Measurements from ENCODE around the gene ALDOC. TPM values are rescaled to one million over a fixed set of nuclear protein-coding genes. Genes with fewer than 3 reads are reported as not detected.

Gene ALDOC
- total and polyA plus RNA-seq, 2 of the 13 experiments (the other 11 are each of a cell fraction or from before 2014, with no cell fraction given), result 15.4 to 60.9 TPM

- Histone ChIP-seq H3K4me1 (ENCODE audit: insufficient read depth, low read length) (peaks cover 16% of the 10 kb centered on the region), H4K20me1 (ENCODE audit: insufficient read depth, low read length) (no peaks in the 10 kb centered on the region), H3K79me2 (ENCODE audit: insufficient read depth, low read length) (no peaks in the 10 kb centered on the region), H3K4me2 (ENCODE audit: low read depth, low read length) (no peak overlapping the region), H3K9ac (ENCODE audit: insufficient read depth, low read depth, low read length) (no peak overlapping the region), H3K4me3 (replicated peaks in 1 of 3; ENCODE audit: insufficient read depth in 1 of 3, low read depth in 2 of 3, low read length in 3 of 3) (no peak overlapping the region), H3K36me3 (replicated peaks in 1 of 2; ENCODE audit: control insufficient read depth in 1 of 2, insufficient read depth in 2 of 2, low read length in 2 of 2) (no peaks in the 10 kb centered on the region), H3K27ac (ENCODE audit: extremely low read length, insufficient read depth, low read length) (no peak overlapping the region), H3K27me3 (ENCODE audit: control insufficient read depth in 1 of 2, insufficient read depth in 2 of 2, low read length in 2 of 2) (peaks cover 9 to 35% of the 10 kb centered on the region in 2 experiments; a peak in 4 of 5 replicates), H2AFZ (ENCODE audit: low read length) (no peak overlapping the region), H3K9me3 (ENCODE audit: low read length) (no peaks in the 10 kb centered on the region)
- POLR2A ChIA-PET, result no interaction called here
- in situ Hi-C loops (cut with HindIII; ENCODE audit: extremely low pct_ligation_motif_present, low pct_unique_long_range_greater_than_20kb), result loop anchor here (5.0 kb wide), 1 partner anchor 34 kb away; no protein-coding TSS in a partner anchor
- intact Hi-C loops (cut with micrococcal nuclease; ENCODE audit: unreplicated experiment), result no loop called here
- no peak for TF ChIP-seq ATF7 (IDR thresholded peaks at IDR 0.05)
- TF ChIP-seq ATF7 (CRISPR knock-in tag; IDR thresholded peaks at IDR 0.05), result no peak
- TF ChIP-seq ZNF768 (CRISPR knock-in tag; IDR thresholded peaks at IDR 0.05), result peak; percentile 92
- ATAC-seq (no peak), FAIRE-seq (no peak), DNase-seq (ENCODE audit: low spot score) (no peak)
- CTCF ChIA-PET (ENCODE audit: low intra/inter-chr PET ratio, low total read pairs), result no interaction called here
- no TSS peak for BruUV-seq (replicated peaks)
- WGBS (ENCODE audit: low lambda C conversion rate), result 21% methylated on average over 7 of the region's 7 CpGs
These were observed 45.8 kb downstream of the ALDOC start for GRCh38 chr17:28530926-28531325.

- POLR2A ChIA-PET, result no interaction called here
- no peak for DNase-seq (ENCODE audit: low spot score)
These were observed 46.4 kb downstream of the ALDOC start for GRCh38 chr17:28530250-28530649.

More at GRCh38 chr17:28530250-28530649, 46.4 kb downstream of the ALDOC start:
- Histone ChIP-seq H3K4me2 (ENCODE audit: low read depth, low read length) (no peak overlapping the region), H3K79me2 (ENCODE audit: insufficient read depth, low read length) (no peaks in the 10 kb centered on the region), H3K27ac (ENCODE audit: extremely low read length, insufficient read depth, low read length) (no peak overlapping the region), H3K36me3 (replicated peaks in 1 of 2; ENCODE audit: control insufficient read depth in 1 of 2, insufficient read depth in 2 of 2, low read length in 2 of 2) (no peaks in the 10 kb centered on the region), H3K4me3 (replicated peaks in 1 of 3; ENCODE audit: insufficient read depth in 1 of 3, low read depth in 2 of 3, low read length in 3 of 3) (no peak overlapping the region), H3K4me1 (ENCODE audit: insufficient read depth, low read length) (peaks cover 23% of the 10 kb centered on the region), H2AFZ (ENCODE audit: low read length) (no peak overlapping the region), H3K9me3 (ENCODE audit: low read length) (no peaks in the 10 kb centered on the region), H3K9ac (ENCODE audit: insufficient read depth, low read depth, low read length) (no peak overlapping the region), H3K27me3 (ENCODE audit: control insufficient read depth in 1 of 2, insufficient read depth in 2 of 2, low read length in 2 of 2) (peaks cover 9 to 38% of the 10 kb centered on the region in 2 experiments; a peak in 4 of 5 replicates), H4K20me1 (ENCODE audit: insufficient read depth, low read length) (no peaks in the 10 kb centered on the region)
- no TSS peak for BruUV-seq (replicated peaks)
- ATAC-seq (no peak), FAIRE-seq (no peak)
- intact Hi-C loops (cut with micrococcal nuclease; ENCODE audit: unreplicated experiment), result no loop called here
- 31% methylated on average over 4 of the region's 4 CpGs for WGBS (ENCODE audit: low lambda C conversion rate)
- TF ChIP-seq ZNF768 (CRISPR knock-in tag; IDR thresholded peaks at IDR 0.05) (peak; percentile 29; the same call in 1 of the 2 replicates), ZNF124 (CRISPR knock-in tag; IDR thresholded peaks at IDR 0.05) (no peak), BATF2 (CRISPR knock-in tag; IDR thresholded peaks at IDR 0.05) (no peak), ZNF580 (CRISPR knock-in tag; IDR thresholded peaks at IDR 0.05; ENCODE audit: borderline replicate concordance, low read depth) (no peak)
- in situ Hi-C loops (cut with HindIII; ENCODE audit: extremely low pct_ligation_motif_present, low pct_unique_long_range_greater_than_20kb), result loop anchor here (5.0 kb wide), 1 partner anchor 33 kb away; no protein-coding TSS in a partner anchor
- CTCF ChIA-PET (ENCODE audit: low intra/inter-chr PET ratio, low total read pairs), result no interaction called here
